Activated CD4-positive, alpha-beta T cell treated with anti-CD3 and anti-CD28 coated beads for 4 hours (primary cell): ENCODE measurements around the gene PSG2.
"Not testable (repeated sequence)": the region's sequence is repeated elsewhere in the genome, so short reads cannot be mapped to it uniquely, and the experiment has no call there.

ENCODE experiments used
- DNase-seq, 2 donors: peaks; one replicate each; pipeline ENCODE4 v3.0.0-alpha.2; 2020

Gene PSG2

DNA sequence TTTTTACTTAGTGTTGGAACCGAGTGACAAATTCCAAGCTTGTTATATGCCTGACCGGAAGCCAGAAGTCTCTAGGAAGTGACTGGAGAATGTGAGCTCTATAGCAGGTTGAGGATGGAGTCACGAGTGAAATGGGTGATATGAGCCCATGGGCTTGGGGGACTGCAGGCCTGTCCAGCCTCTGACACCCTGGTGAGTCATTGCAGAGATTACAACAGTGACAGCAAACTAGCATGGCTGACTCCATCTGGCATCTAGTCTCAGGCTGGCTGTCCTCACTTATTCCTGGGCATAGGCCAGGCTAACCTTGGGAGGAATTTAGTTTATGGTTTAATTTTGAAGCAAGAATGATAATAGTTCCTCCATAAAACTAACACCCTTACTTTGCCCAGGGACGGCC lies 4.6 kb downstream of the PSG2 start:
- not testable (repeated sequence) for DNase-seq

- not testable (repeated sequence) for DNase-seq
Observed at GRCh38 chr19:43062418-43062817, 20.1 kb downstream of the PSG2 start.

DNA sequence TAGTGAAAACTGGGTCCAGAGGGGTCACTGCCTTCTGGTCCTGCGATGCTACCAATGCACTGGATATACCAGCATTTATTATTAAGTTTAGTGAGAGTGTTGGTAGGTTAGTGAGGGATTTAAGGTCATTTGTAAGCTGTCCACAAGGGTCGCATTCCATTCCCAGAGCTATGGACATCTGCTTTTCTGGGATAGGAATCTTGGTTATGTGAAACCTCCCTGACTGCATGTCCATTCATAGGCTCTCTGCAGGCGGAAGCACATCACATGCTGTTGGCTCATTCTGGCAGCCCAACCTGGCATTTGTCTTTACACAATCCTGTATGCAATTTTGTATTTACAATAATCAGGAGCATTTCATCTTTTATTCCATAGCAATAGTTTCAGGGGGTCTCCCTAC lies 21.2 kb downstream of the PSG2 start:
- not testable (repeated sequence) for DNase-seq

GRCh38 chr19:43060254-43060653 lies 22.2 kb downstream of the PSG2 start:
- DNase-seq, result not testable (repeated sequence)

DNA sequence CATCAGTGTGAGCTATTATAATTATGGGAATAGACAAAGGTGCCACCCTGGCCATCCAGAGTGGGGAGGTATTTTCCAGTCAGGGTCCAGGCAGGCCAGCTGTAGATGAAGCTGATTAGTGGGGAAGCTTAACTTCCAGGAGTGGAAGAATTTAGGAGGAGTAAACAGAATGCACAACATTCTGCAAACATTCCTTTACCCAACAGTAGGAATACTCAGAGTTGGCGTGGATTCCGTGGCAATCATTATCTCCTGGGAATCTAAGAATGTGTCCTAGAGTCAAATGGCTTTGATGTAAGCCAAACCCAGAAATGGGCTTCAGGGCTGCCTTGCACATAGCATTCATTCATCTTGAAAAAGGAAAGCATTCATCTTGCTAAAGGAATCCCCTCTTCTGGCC lies 23.0 kb downstream of the PSG2 start:
- not testable (repeated sequence) for DNase-seq

DNA sequence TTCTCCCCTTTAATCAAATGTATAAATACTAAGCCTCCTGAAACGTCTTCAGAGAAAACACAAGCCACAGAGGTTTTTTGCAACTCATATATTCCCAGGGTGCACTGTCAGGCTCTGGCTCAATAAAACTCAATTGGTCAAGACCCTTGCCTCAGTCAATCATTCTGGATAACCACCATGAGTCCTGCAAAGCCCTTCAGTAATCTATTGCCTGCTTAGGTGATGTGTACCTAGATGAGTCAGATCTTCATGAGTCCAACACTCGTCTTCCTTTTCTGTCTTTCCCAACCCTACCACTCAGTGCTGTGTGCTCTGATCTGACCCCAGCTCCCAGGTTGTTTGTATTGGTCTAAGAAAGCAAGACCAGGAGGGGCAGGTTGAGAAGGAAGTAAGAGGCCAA lies 24.1 kb downstream of the PSG2 start:
- not testable (repeated sequence) for DNase-seq

- not testable (repeated sequence) for DNase-seq
Observed at GRCh38 chr19:43047966-43048365, 34.5 kb downstream of the PSG2 start.

DNA sequence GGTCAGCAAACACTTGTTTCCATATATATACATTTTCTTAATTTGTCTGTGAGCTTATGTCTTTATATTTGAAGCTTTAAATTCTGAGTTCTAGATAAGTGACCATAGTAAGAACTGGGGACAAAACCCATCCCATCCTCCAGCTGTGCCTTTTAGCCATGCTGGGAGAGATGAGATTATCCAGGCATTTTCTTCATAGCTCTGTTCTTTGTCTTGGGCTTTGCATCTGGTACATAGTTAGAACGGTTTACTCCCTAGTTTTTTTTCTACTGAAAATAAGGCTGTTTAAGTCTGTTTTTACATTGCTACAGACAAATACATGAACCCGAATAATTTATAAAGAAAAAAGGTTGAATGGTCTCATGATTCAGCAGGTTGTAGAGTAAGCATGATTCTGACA lies 35.9 kb downstream of the PSG2 start:
- not testable (repeated sequence) for DNase-seq

DNA sequence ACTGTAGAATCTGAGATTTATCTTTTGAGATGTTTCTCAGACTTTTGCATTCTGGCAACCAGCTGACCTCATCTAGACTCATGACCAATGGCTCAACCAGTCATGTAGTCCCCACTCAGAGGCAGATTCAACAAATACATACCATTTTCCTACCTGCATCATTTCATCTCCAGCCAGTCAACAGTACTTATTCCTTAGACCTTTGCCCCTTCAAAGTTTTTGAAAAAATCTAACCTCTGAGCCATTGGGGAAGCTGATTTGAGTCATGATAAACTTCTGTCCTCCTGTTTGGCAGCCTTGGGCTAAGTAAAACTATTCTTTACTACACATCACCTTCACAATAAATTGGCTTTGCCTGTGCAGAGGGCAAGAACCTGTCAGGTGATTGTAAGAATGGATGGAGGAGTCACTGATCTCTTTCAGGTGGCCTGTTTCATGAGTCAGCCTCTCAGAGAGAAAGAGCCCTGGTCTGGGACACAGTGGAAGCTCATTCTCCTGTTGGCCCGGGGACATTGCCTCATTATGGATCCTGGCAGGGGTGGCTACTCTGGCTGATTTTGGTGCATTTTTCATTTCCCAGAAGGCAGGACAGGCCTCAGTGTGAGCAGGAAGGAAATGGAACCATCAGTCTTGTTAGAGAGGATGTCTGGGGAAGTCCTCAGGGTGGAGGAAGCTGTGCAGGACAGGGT lies 38.9 kb downstream of the PSG2 start:
- DNase-seq, result not testable (repeated sequence)

DNA sequence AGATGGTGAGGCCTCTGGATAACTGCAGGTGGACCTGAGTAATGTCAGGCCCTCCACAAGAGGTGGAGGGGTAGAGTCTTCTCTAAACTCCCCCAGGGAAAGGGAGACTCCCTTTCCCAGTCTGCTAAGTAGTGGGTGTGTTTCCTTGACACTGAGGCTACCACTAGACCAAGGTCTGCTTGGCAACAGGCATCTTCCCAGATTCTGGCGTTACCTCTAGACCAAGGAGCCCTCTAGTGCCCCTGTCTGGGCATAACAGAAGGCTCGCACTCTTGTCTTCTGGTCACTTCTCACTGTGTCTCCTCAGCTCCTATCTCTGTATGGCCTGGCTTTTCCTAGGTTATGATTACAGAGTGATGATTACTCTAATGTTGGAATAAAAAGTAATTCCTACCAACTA lies 50.9 kb downstream of the PSG2 start:
- not testable (repeated sequence) for DNase-seq

DNA sequence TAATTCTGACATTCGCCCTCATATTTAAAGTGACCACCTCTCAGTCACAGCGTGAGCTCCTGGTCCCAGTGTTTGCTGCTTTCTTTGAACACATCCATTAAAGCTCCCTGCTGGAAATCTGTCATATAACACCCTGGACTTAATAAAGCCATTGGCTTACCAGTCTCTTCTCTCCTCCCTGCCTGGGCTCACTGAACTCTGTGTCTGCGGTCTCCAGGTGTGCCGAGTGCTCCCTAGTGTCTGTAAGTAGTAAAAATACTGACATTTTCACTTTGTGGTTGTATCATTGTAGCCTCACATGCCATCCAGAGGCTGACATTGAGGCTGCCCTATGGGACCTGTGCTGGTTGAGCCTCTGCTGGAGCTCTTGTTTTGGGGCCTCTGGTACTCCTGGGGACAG lies 53.6 kb downstream of the PSG2 start:
- no peak for DNase-seq

GRCh38 chr19:43027985-43028384 lies 54.5 kb downstream of the PSG2 start:
- DNase-seq, result not testable (repeated sequence)

GRCh38 chr19:43027061-43027460 lies 55.4 kb downstream of the PSG2 start:
- DNase-seq, result not testable (repeated sequence)

DNA sequence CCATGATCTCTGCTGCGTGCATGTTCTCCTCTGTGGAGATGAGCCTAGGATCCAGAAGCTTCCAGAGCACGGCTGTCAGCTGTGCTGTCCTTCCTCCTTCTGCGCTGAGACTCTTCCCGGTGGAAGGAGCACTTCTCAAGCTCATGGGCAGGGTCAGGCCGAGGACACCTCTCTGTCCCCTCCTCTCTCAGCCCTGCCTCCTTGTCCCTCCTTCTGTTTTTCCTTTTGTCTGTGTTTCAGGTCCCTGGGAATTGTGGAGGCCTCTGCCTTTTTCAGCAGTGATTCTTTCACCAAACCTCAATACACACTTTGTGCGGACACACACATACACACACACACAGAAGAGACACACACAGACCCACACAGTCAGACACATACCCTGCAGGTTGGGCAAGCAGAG lies 56.1 kb downstream of the PSG2 start, which contains the start of gene PSG11:
Gene PSG11, minus strand, starts transcription at position 101 of the 400 bp plus-strand sequence. Its CDS starts 97 bp downstream, at position 4.
- DNase-seq, result not testable (repeated sequence)

- DNase-seq, result not testable (repeated sequence)
Observed at GRCh38 chr19:43022098-43022497, 60.4 kb downstream of the PSG2 start.

GRCh38 chr19:43021629-43022028 lies 60.9 kb downstream of the PSG2 start:
- not testable (repeated sequence) for DNase-seq

GRCh38 chr19:43019588-43019987 lies 62.9 kb downstream of the PSG2 start:
- not testable (repeated sequence) for DNase-seq
